IMR-90 (cell line): ENCODE data around the gene MGRN1. TPM values are rescaled to one million over a fixed set of nuclear protein-coding genes. Genes with fewer than 3 reads are reported as not detected.

ENCODE experiments used
- ATAC-seq: fragments of 200-7000 bp; cut with Tn5 transposase; 2 replicates; pipeline ENCODE4 v1.9.1; 2020; ENCODE audit warnings: low read depth, mild to moderate bottlenecking, moderate library complexity
- BruUV-seq: library from RNA; stranded (reverse); fragments of 400-500 nt; replicated peaks from 2 replicates; lab custom pipeline; 2021; lab: Mats Ljungman, UMichigan
- CTCF ChIA-PET: fragments of 300-600 bp; formaldehyde crosslinking; extraction: SDS; loops from one replicate; lab custom pipeline; 2021; ENCODE audit warnings: antibody characterized with exemption; lab: Yijun Ruan, JAX
- POLR2A ChIA-PET: fragments of 300-600 bp; sonication (Branson Sonifier 250); formaldehyde crosslinking; loops from one replicate; lab custom pipeline; 2022; ENCODE audit warnings: antibody characterized with exemption; ENCODE audit not compliant: unreplicated experiment; lab: Charles Lee
- DNase-seq: peaks from one replicate; pipeline ENCODE4 v3.0.0; 2013
- H2AFZ ChIP-seq: replicated peaks from 2 replicates; pipeline ENCODE3; 2013; ENCODE audit warnings: low read length, mild to moderate bottlenecking; ENCODE audit not compliant: poor library complexity
- H2AK5ac ChIP-seq: 2 replicates; pipeline ENCODE4 v1.6.1; 2013; ENCODE audit warnings: low read depth, low read length, inconsistent platforms
- H2AK9ac ChIP-seq: replicated peaks from 2 replicates; pipeline ENCODE3; 2013; ENCODE audit warnings: mild to moderate bottlenecking, low read depth, low read length, moderate library complexity; ENCODE audit not compliant: poor library complexity
- H2BK120ac ChIP-seq: 2 replicates; pipeline ENCODE4 v1.6.1; 2013; ENCODE audit warnings: low read depth, low read length, inconsistent platforms
- H2BK15ac ChIP-seq: 3 replicates; pipeline ENCODE4 v1.6.1; 2013; ENCODE audit warnings: low read depth, low read length, inconsistent platforms
- H2BK20ac ChIP-seq: 2 replicates; pipeline ENCODE4 v1.6.1; 2013; ENCODE audit warnings: low read depth, mild to moderate bottlenecking, inconsistent platforms, low read length, moderate library complexity
- H2BK5ac ChIP-seq: 2 replicates; pipeline ENCODE4 v1.6.1; 2013; ENCODE audit warnings: mild to moderate bottlenecking, low read depth, low read length, inconsistent platforms; ENCODE audit not compliant: poor library complexity, severe bottlenecking
- H3K14ac ChIP-seq: replicated peaks from 2 replicates; pipeline ENCODE4 v1.6.1; 2013; ENCODE audit warnings: low read depth, low read length, inconsistent platforms
- H3K18ac ChIP-seq: 2 replicates; pipeline ENCODE4 v1.6.1; 2013; ENCODE audit warnings: low read depth, low read length, control low read depth
- H3K23ac ChIP-seq: 2 replicates; pipeline ENCODE4 v1.6.1; 2013; ENCODE audit warnings: low read depth, low read length, inconsistent platforms
- H3K27ac ChIP-seq: 2 replicates; pipeline ENCODE4 v1.5.1; 2013; ENCODE audit warnings: mild to moderate bottlenecking, control low read depth, low read length; ENCODE audit not compliant: insufficient read depth
- H3K27me3 ChIP-seq: 2 replicates; pipeline ENCODE4 v1.6.1; 2013; ENCODE audit warnings: low read length; ENCODE audit not compliant: control insufficient read depth, insufficient read depth
- H3K36me3 ChIP-seq: 2 replicates; pipeline ENCODE4 v1.6.1; 2013; ENCODE audit warnings: low read length, mixed read lengths; ENCODE audit not compliant: control insufficient read depth, insufficient read depth
- H3K4ac ChIP-seq: 2 replicates; pipeline ENCODE4 v1.6.1; 2013; ENCODE audit warnings: low read depth, low read length, inconsistent platforms
- H3K4me1 ChIP-seq: 2 replicates; pipeline ENCODE4 v1.6.1; 2013; ENCODE audit warnings: low read length, mixed read lengths; ENCODE audit not compliant: control insufficient read depth, insufficient read depth
- H3K4me2 ChIP-seq: 2 replicates; pipeline ENCODE4 v1.6.1; 2013; ENCODE audit warnings: low read depth, mild to moderate bottlenecking, control low read depth, low read length, moderate library complexity
- H3K4me3 ChIP-seq: 2 replicates; pipeline ENCODE4 v1.5.1; 2013; ENCODE audit warnings: low read depth, mild to moderate bottlenecking, control low read depth, low read length, moderate library complexity; ENCODE audit not compliant: insufficient read depth
- H3K56ac ChIP-seq: 2 replicates; pipeline ENCODE4 v1.6.1; 2013; ENCODE audit warnings: low read length, inconsistent platforms; ENCODE audit not compliant: insufficient read depth; ENCODE audit errors: extremely low read depth
- H3K79me1 ChIP-seq, 2 experiments: 2 replicates each; pipeline ENCODE4 v1.6.1; 2013; ENCODE audit warnings: low read length in 2 of 2, inconsistent platforms in 1 of 2, low read depth in 1 of 2
- H3K9ac ChIP-seq: 2 replicates; pipeline ENCODE4 v1.6.1; 2013; ENCODE audit warnings: low read depth, low read length, control low read depth
- H3K9me1 ChIP-seq: 2 replicates; pipeline ENCODE4 v1.6.1; 2013; ENCODE audit warnings: low read length, inconsistent platforms; ENCODE audit not compliant: insufficient read depth
- H3K9me3 ChIP-seq: 2 replicates; pipeline ENCODE4 v1.6.1; 2013; ENCODE audit warnings: low read length; ENCODE audit not compliant: control insufficient read depth, insufficient read depth
- H4K20me1 ChIP-seq: 2 replicates; pipeline ENCODE4 v1.6.1; 2013; ENCODE audit warnings: low read length, inconsistent platforms; ENCODE audit not compliant: insufficient read depth
- H4K5ac ChIP-seq: 2 replicates; pipeline ENCODE4 v1.6.1; 2013; ENCODE audit warnings: mild to moderate bottlenecking, low read depth, low read length, control low read depth
- H4K8ac ChIP-seq, 2 experiments: 2 replicates each; pipeline ENCODE4 v1.6.1; 2013; ENCODE audit warnings: low read depth in 2 of 2, low read length in 2 of 2, control low read depth in 1 of 2, inconsistent platforms in 1 of 2
- H4K91ac ChIP-seq: 2 replicates; pipeline ENCODE4 v1.6.1; 2013; ENCODE audit warnings: low read depth, low read length, inconsistent platforms; ENCODE audit not compliant: insufficient read depth
- BHLHE40 ChIP-seq: fragments of 150-350 bp; IDR thresholded peaks from 2 replicates; pipeline ENCODE4 v1.6.1; 2016; ENCODE audit warnings: mild to moderate bottlenecking, low read depth, low read length
- CHD1 ChIP-seq: IDR thresholded peaks from 2 replicates; pipeline ENCODE4 v1.6.1; 2012; ENCODE audit warnings: low read depth, low read length, improper control_type of control experiment
- ELK1 ChIP-seq: fragments of 150-350 bp; IDR thresholded peaks from 2 replicates; pipeline ENCODE4 v1.6.1; 2016; ENCODE audit warnings: low read depth, mild to moderate bottlenecking, low read length, moderate library complexity, borderline replicate concordance
- FOS ChIP-seq: fragments of 150-350 bp; IDR thresholded peaks from 2 replicates; pipeline ENCODE4 v1.6.1; 2016; ENCODE audit warnings: low read depth, low read length
- MAFK ChIP-seq: IDR thresholded peaks from 2 replicates; pipeline ENCODE4 v1.6.1; 2012; ENCODE audit warnings: low read depth, low read length, improper control_type of control experiment
- MAZ ChIP-seq: IDR thresholded peaks from 2 replicates; pipeline ENCODE4 v1.6.1; 2012; ENCODE audit warnings: low read depth, mild to moderate bottlenecking, low read length, improper control_type of control experiment, moderate library complexity, borderline replicate concordance
- MXI1 ChIP-seq: IDR thresholded peaks from 2 replicates; pipeline ENCODE4 v1.6.1; 2012; ENCODE audit warnings: low read depth, mild to moderate bottlenecking, low read length, moderate library complexity, borderline replicate concordance
- NFE2L2 ChIP-seq: fragments of 150-350 bp; IDR thresholded peaks from 2 replicates; pipeline ENCODE4 v1.6.1; 2016; ENCODE audit warnings: low read depth, mild to moderate bottlenecking, low read length
- POLR2A ChIP-seq: IDR thresholded peaks from 2 replicates; pipeline ENCODE4 v1.6.1; 2012; ENCODE audit warnings: mild to moderate bottlenecking, low read depth, low read length
- RAD21 ChIP-seq: IDR thresholded peaks from 2 replicates; pipeline ENCODE4 v1.6.1; 2012; ENCODE audit warnings: low read length, improper control_type of control experiment
- RCOR1 ChIP-seq: IDR thresholded peaks from 2 replicates; pipeline ENCODE4 v1.6.1; 2012; ENCODE audit warnings: mild to moderate bottlenecking, low read length, improper control_type of control experiment; ENCODE audit not compliant: insufficient replicate concordance
- RFX5 ChIP-seq: IDR thresholded peaks from 2 replicates; pipeline ENCODE4 v1.8.0; 2012; ENCODE audit warnings: low read depth, mild to moderate bottlenecking, low read length, moderate library complexity
- SMC3 ChIP-seq: fragments of 150-350 bp; IDR thresholded peaks from 2 replicates; pipeline ENCODE4 v1.6.1; 2016; ENCODE audit warnings: low read depth, mild to moderate bottlenecking, antibody characterized with exemption, low read length, moderate library complexity
- WGBS, 2 experiments: methylation state at CpG; one replicate each; pipeline versions ENCODE4 v1.1.5 to v1.1.7; 2013; ENCODE audit warnings: missing lambda C conversion rate in 2 of 2; ENCODE audit not compliant: insufficient read length in 1 of 2; ENCODE audit errors: extremely low coverage in 2 of 2; 5-methylcytosine and 5-hydroxymethylcytosine counted together
- dilution Hi-C: fragments of 300-500 bp; cut with HindIII; formaldehyde crosslinking; loops from one replicate; pipeline ENCODE4 v1.14.3; 2018; ENCODE audit warnings: low sequenced_read_pairs; ENCODE audit not compliant: unreplicated experiment
- in situ Hi-C: fragments of 300-500 bp; cut with MboI; formaldehyde crosslinking; loops from 3 replicates; pipeline ENCODE4 v1.14.3; 2019; ENCODE audit warnings: low sequenced_read_pairs, inconsistent platforms, mixed read lengths
- intact Hi-C: fragments of 100-400 bp; cut with micrococcal nuclease; formaldehyde crosslinking; loops from 2 replicates; pipeline ENCODE4 v1.10.0; 2022
- polyA plus RNA-seq, 3 experiments: library from polyadenylated mRNA; depleted of rRNA; stranded (reverse); fragments of >200 nt; gene quantifications; 2 replicates each; pipeline ENCODE4 v1.2.3, GENCODE V29; 2012; ENCODE audit warnings: low replicate concordance in 1 of 3
- total RNA-seq: library from RNA; depleted of rRNA; stranded (reverse); fragments of >200 nt; gene quantifications from 2 replicates; pipeline ENCODE4 v1.2.3, GENCODE V29; 2012
- TF ChIP-seq, protein P1 (sequence below): conservative IDR thresholded peaks from 2 replicates; pipeline ENCODE4 v1.5.1; 2012; ENCODE audit warnings: mild to moderate bottlenecking, low read depth, low read length, improper control_type of control experiment
- TF ChIP-seq, protein P2 (sequence below): fragments of 150-350 bp; IDR thresholded peaks from 2 replicates; pipeline ENCODE4 v1.6.1; 2017; ENCODE audit warnings: mild to moderate bottlenecking, antibody characterized with exemption, low read length, low read depth

MGRN1 gene
- total and polyA plus RNA-seq, 2 of the 4 experiments (the other 2 are of a cell fraction), result 11.7 to 32.7 TPM

- Histone ChIP-seq H4K8ac (no peak overlapping the region), H3K79me1 (peaks cover 7 to 34% of the 10 kb centered on the region in 2 experiments; a peak in 3 of 4 replicates), H3K18ac (no peak overlapping the region), H2AK9ac (no peak overlapping the region), H3K56ac (no peak overlapping the region), H3K27ac (no peak overlapping the region), H3K9me1 (no peaks in the 10 kb centered on the region), H3K4me2 (no peak overlapping the region), H4K5ac (no peak overlapping the region), H3K23ac (no peak overlapping the region), H2AFZ (no peak overlapping the region), H3K14ac (no peak overlapping the region), H3K9ac (no peak overlapping the region), H3K9me3 (no peaks in the 10 kb centered on the region), H2BK20ac (no peak overlapping the region), H3K4me1 (peaks cover 3% of the 10 kb centered on the region; the same call in 1 of the 2 replicates), H2BK120ac (no peak overlapping the region), H3K4ac (no peak overlapping the region), H2BK15ac (no peak overlapping the region), H3K27me3 (peaks cover under 1% of the 10 kb centered on the region; the same call in 1 of the 2 replicates), H4K20me1 (peaks cover 35% of the 10 kb centered on the region), H4K91ac (no peak overlapping the region), H2BK5ac (no peak overlapping the region), H3K36me3 (peaks cover 24% of the 10 kb centered on the region; the same call in 1 of the 2 replicates), H2AK5ac (no peak overlapping the region), H3K4me3 (no peak overlapping the region)
- in situ Hi-C loops (no loop called here), intact Hi-C loops (no loop called here), dilution Hi-C loops (no loop called here)
- ChIA-PET CTCF (interaction anchor here (0.6 kb wide), 1 partner anchor 11 kb away, joined by 5 read pairs; no protein-coding TSS in a partner anchor), POLR2A (no interaction called here)
- ATAC-seq (no peak), DNase-seq (no peak)
- BruUV-seq, result no TSS peak
- TF ChIP-seq SMC3 (no peak), BHLHE40 (no peak), POLR2A (no peak), MAZ (no peak), MAFK (no peak), NFE2L2 (no peak), ELK1 (no peak), MXI1 (no peak), CHD1 (no peak), FOS (no peak), RCOR1 (no peak), RFX5 (no peak), RAD21 (no peak)
- TF ChIP-seq, protein P1, sequence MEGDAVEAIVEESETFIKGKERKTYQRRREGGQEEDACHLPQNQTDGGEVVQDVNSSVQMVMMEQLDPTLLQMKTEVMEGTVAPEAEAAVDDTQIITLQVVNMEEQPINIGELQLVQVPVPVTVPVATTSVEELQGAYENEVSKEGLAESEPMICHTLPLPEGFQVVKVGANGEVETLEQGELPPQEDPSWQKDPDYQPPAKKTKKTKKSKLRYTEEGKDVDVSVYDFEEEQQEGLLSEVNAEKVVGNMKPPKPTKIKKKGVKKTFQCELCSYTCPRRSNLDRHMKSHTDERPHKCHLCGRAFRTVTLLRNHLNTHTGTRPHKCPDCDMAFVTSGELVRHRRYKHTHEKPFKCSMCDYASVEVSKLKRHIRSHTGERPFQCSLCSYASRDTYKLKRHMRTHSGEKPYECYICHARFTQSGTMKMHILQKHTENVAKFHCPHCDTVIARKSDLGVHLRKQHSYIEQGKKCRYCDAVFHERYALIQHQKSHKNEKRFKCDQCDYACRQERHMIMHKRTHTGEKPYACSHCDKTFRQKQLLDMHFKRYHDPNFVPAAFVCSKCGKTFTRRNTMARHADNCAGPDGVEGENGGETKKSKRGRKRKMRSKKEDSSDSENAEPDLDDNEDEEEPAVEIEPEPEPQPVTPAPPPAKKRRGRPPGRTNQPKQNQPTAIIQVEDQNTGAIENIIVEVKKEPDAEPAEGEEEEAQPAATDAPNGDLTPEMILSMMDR, result no peak
- TF ChIP-seq, protein P2, sequence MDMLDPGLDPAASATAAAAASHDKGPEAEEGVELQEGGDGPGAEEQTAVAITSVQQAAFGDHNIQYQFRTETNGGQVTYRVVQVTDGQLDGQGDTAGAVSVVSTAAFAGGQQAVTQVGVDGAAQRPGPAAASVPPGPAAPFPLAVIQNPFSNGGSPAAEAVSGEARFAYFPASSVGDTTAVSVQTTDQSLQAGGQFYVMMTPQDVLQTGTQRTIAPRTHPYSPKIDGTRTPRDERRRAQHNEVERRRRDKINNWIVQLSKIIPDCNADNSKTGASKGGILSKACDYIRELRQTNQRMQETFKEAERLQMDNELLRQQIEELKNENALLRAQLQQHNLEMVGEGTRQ, result no peak
- 81% methylated on average over 6 of the region's 9 CpGs; no CpG with 5 or more reads in 1 of the 2 experiments for WGBS, 2 experiments
Observed at GRCh38 chr16:4606354-4606753, 18.3 kb upstream of the MGRN1 start.
